B cell (primary cell): ENCODE measurements around the gene TRAF4. TPM values are rescaled to one million over a fixed set of nuclear protein-coding genes. Genes with fewer than 3 reads are reported as not detected.

ENCODE experiments used
- ATAC-seq: fragments of 200-7000 bp; cut with Tn5 transposase; one replicate; pipeline ENCODE4 v1.10.0; 2021; ENCODE audit warnings: low read depth, mild to moderate bottlenecking, moderate number of reproducible peaks, moderate library complexity
- CTCF ChIA-PET: fragments of 350-600 bp; sonication (Branson Sonifier 250); formaldehyde crosslinking; loops from one replicate; lab custom pipeline; 2021; ENCODE audit warnings: antibody characterized with exemption, inconsistent platforms; lab: Charles Lee
- POLR2A ChIA-PET: fragments of 350-600 bp; sonication (Branson Sonifier 250); formaldehyde crosslinking; loops from one replicate; lab custom pipeline; 2021; ENCODE audit warnings: antibody characterized with exemption; lab: Charles Lee
- DNase-seq: peaks from one replicate; pipeline ENCODE4 v3.0.0; 2013
- H2AFZ ChIP-seq: 2 replicates; pipeline ENCODE4 v1.6.1; 2012; ENCODE audit warnings: mild to moderate bottlenecking, low read depth, low read length; ENCODE audit not compliant: insufficient read depth, poor library complexity, severe bottlenecking
- H3K27ac ChIP-seq, 2 donors: 1 replicate in 1 of 2; 2 replicates in 1 of 2; pipeline ENCODE4 v1.5.1; 2012 to 2013; ENCODE audit warnings: low read length in 2 of 2, mild to moderate bottlenecking in 2 of 2, moderate library complexity in 1 of 2
- H3K27me3 ChIP-seq, 4 experiments: fragments of 200-600 bp in 1 of 4; sonication (generic) in 1 of 4; replicated peaks in 1 of 4; 1 replicate in 2 of 4; 2 replicates in 2 of 4; pipeline versions ENCODE4 v1.6.1 to v1.7.0; 2013 to 2016; ENCODE audit warnings: low read length in 3 of 4, mild to moderate bottlenecking in 2 of 4, mixed read lengths in 1 of 4, moderate library complexity in 1 of 4; ENCODE audit not compliant: insufficient read depth in 4 of 4, control insufficient read depth in 3 of 4; ENCODE audit errors: control extremely low read depth in 1 of 4
- H3K36me3 ChIP-seq, 2 experiments: replicated peaks in 1 of 2; 1 replicate in 1 of 2; 2 replicates in 1 of 2; pipeline versions ENCODE4 v1.6.1 to v1.7.1; 2013; ENCODE audit warnings: low read length in 1 of 2; ENCODE audit not compliant: insufficient read depth in 2 of 2, control insufficient read depth in 1 of 2; ENCODE audit errors: control extremely low read depth in 1 of 2, extremely low read depth in 1 of 2
- H3K4me1 ChIP-seq, 2 donors: fragments of 200-600 bp in 1 of 2; sonication (generic) in 1 of 2; 1 replicate in 1 of 2; 2 replicates in 1 of 2; pipeline versions ENCODE4 v1.5.1 to v1.6.1; 2013 to 2017; ENCODE audit warnings: low read length in 2 of 2; ENCODE audit not compliant: control insufficient read depth in 2 of 2, insufficient read depth in 2 of 2
- H3K4me2 ChIP-seq: replicated peaks from 2 replicates; pipeline ENCODE3; 2012; ENCODE audit warnings: mild to moderate bottlenecking, low read depth, low read length; ENCODE audit not compliant: poor library complexity, severe bottlenecking
- H3K4me3 ChIP-seq, 5 experiments: fragments of 200-600 bp in 1 of 5; sonication (generic) in 1 of 5; 1 replicate in 3 of 5; 2 replicates in 2 of 5; pipeline versions ENCODE4 v1.5.1 to v1.7.0; 2011 to 2016; ENCODE audit warnings: low read length in 4 of 5, mild to moderate bottlenecking in 4 of 5, low read depth in 2 of 5, control low read depth in 1 of 5, moderate library complexity in 1 of 5; ENCODE audit not compliant: insufficient read depth in 1 of 5; ENCODE audit errors: control extremely low read depth in 1 of 5, extremely low read depth in 1 of 5
- H3K79me2 ChIP-seq: fragments of 200-600 bp; sonication (generic); one replicate; pipeline ENCODE4 v1.6.0; 2016; ENCODE audit warnings: low read length; ENCODE audit not compliant: control insufficient read depth, insufficient read depth
- H3K9ac ChIP-seq: fragments of 200-600 bp; sonication (generic); 2 replicates; pipeline ENCODE4 v1.6.1; 2017; ENCODE audit warnings: mild to moderate bottlenecking, low read length, moderate library complexity
- H3K9me3 ChIP-seq, 3 donors: one replicate each; pipeline versions ENCODE4 v1.6.1 to v1.7.1; 2013; ENCODE audit warnings: low read length in 2 of 3; ENCODE audit not compliant: control insufficient read depth in 2 of 3, insufficient read depth in 1 of 3; ENCODE audit errors: control extremely low read depth in 1 of 3
- H4K20me1 ChIP-seq: 2 replicates; pipeline ENCODE4 v1.6.0; 2012; ENCODE audit warnings: mild to moderate bottlenecking, low read length; ENCODE audit not compliant: insufficient read depth, control insufficient read depth, poor library complexity, severe bottlenecking
- H3K27ac Mint-ChIP-seq: one replicate; pipeline ENCODE4 v1.8.0; 2021; ENCODE audit warnings: mixed read lengths
- H3K27me3 Mint-ChIP-seq: one replicate; pipeline ENCODE4 v1.8.0; 2021; ENCODE audit warnings: mixed read lengths
- H3K4me1 Mint-ChIP-seq: one replicate; pipeline ENCODE4 v1.8.0; 2021; ENCODE audit warnings: mixed read lengths
- H3K4me3 Mint-ChIP-seq: one replicate; pipeline ENCODE4 v1.8.0; 2021; ENCODE audit warnings: mixed read lengths
- H3K9me3 Mint-ChIP-seq: one replicate; pipeline ENCODE4 v1.8.0; 2022; ENCODE audit warnings: mixed read lengths; ENCODE audit not compliant: insufficient read depth
- EZH2 ChIP-seq: IDR thresholded peaks from 2 replicates; pipeline ENCODE4 v1.6.1; 2012; ENCODE audit warnings: borderline replicate concordance, low read depth, mild to moderate bottlenecking, moderate library complexity, low read length; ENCODE audit not compliant: insufficient read depth, poor library complexity, severe bottlenecking
- WGBS: methylation state at CpG from one replicate; pipeline ENCODE4 v1.1.5; 2013; ENCODE audit warnings: missing lambda C conversion rate; ENCODE audit not compliant: insufficient coverage; 5-methylcytosine and 5-hydroxymethylcytosine counted together
- intact Hi-C: fragments of 100-400 bp; cut with micrococcal nuclease; formaldehyde crosslinking; loops from one replicate; pipeline ENCODE4 v1.10.0; 2022
- polyA plus RNA-seq: library from polyadenylated mRNA; depleted of rRNA; stranded (reverse); fragments of >200 nt; gene quantifications from 2 replicates; pipeline ENCODE4 v1.2.3, GENCODE V29; 2012
- total RNA-seq, 2 donors: library from RNA; stranded (reverse); fragments of 120-200 nt in 1 of 2; gene quantifications; 1 replicate in 1 of 2; 2 replicates in 1 of 2; pipeline versions ENCODE4 v1.2.3 to v1.2.4, GENCODE V29; 2013 to 2022
- TF ChIP-seq, protein P1 (sequence below): fragments of 200-600 bp; IDR thresholded peaks from one replicate; pipeline ENCODE4 v1.8.0; 2022; ENCODE audit warnings: antibody characterized with exemption, mild to moderate bottlenecking

TRAF4 gene
- total and polyA plus RNA-seq, 2 donors (not counting 1 experiment from before 2014, with no cell fraction given), result 226 to 683 TPM

DNA sequence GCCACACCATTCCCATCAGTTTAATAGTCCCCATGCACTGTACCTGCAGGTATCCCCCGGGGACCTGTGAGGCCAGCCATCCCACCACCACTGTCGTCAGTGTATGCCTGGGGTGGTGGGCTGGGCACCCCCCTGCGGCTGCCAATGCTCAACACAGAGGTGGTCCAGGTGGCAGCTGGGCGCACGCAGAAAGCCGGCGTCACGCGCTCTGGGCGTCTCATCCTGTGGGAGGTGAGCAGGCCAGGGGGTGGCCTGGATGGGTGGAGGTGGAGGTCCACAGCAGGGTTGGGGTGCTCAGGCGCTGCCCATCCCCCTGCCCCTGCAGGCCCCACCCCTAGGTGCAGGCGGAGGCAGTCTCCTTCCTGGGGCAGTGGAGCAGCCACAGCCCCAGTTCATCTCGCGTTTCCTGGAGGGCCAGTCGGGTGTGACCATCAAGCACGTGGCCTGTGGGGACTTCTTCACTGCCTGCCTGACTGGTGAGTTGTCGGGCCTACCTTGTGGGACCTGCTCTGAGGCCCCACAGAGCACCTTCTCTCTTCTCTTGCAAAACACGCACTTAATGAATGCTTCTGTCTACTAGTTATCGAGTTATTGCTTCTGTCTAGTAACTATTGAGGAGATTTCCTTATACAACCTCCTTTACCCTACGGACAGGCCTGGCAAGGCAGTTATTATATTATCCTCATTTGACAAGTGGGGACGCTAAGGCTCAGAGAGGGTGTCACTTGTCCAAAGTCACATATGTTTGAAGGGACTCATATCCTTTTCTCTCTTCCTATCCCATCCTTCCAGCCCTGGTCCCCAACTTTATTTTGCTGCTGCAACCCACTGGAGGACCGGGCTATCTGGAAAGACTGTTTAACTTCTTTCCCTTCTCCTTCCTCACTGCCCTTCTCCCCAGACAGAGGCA is 5.8 kb upstream of the TRAF4 start:
- peak; percentile 94 for DNase-seq
- no peaks in the 10 kb centered on the region for H4K20me1 ChIP-seq
- H3K9ac ChIP-seq, result peak overlapping the region; percentile 68
- Mint-ChIP-seq H3K27ac (peak overlapping the region; percentile 100), H3K27me3 (no peaks in the 10 kb centered on the region), H3K9me3 (no peaks in the 10 kb centered on the region), H3K4me3 (peak overlapping the region; percentile 94), H3K4me1 (peaks cover 80% of the 10 kb centered on the region)
- H3K4me3 ChIP-seq, result peak overlapping the region in 4 of 5 experiments; percentile 15 to 39 (median 28)
- H3K27me3 ChIP-seq, result no peaks in the 10 kb centered on the region
- intact Hi-C loops, result loop anchor here (1.0 kb wide), 1 partner anchor 10 kb away; the partner anchor contains the start of gene NEK8
- 25% methylated on average over 15 of the region's 22 CpGs for WGBS
- peak; percentile 73 for ATAC-seq
- H3K36me3 ChIP-seq, result peaks cover 0 to 11% of the 10 kb centered on the region in 2 experiments
- peaks cover 45% of the 10 kb centered on the region for H3K79me2 ChIP-seq
- peak overlapping the region; percentile 95 to 100 for H3K27ac ChIP-seq
- no peak overlapping the region for H2AFZ ChIP-seq
- H3K9me3 ChIP-seq, result peaks cover 0 to 27% (median 0%) of the 10 kb centered on the region in 3 donors
- peak overlapping the region; percentile 82 for H3K4me2 ChIP-seq
- ChIA-PET CTCF (interaction anchor here (1.2 to 18.9 kb wide), 4 partner anchors 9 to 25 kb away, joined by 3 to 1020 read pairs (median 10); partner anchors contain the start of genes NEK8, RPL23A and TLCD1), POLR2A (interaction anchor here (1.3 to 16.2 kb wide), 4 partner anchors 8 to 21 kb away, joined by 3 to 511 read pairs (median 4); partner anchors contain the start of genes NEK8 and TLCD1)
- TF ChIP-seq, protein P1, sequence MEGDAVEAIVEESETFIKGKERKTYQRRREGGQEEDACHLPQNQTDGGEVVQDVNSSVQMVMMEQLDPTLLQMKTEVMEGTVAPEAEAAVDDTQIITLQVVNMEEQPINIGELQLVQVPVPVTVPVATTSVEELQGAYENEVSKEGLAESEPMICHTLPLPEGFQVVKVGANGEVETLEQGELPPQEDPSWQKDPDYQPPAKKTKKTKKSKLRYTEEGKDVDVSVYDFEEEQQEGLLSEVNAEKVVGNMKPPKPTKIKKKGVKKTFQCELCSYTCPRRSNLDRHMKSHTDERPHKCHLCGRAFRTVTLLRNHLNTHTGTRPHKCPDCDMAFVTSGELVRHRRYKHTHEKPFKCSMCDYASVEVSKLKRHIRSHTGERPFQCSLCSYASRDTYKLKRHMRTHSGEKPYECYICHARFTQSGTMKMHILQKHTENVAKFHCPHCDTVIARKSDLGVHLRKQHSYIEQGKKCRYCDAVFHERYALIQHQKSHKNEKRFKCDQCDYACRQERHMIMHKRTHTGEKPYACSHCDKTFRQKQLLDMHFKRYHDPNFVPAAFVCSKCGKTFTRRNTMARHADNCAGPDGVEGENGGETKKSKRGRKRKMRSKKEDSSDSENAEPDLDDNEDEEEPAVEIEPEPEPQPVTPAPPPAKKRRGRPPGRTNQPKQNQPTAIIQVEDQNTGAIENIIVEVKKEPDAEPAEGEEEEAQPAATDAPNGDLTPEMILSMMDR, result no peak
- TF ChIP-seq EZH2, result no peak
- H3K4me1 ChIP-seq, result peaks cover 82 to 85% of the 10 kb centered on the region in 2 donors
